Endothelial cell of hepatic sinusoid (primary cell): Measurements from ENCODE around the gene KLHDC1.
"Not testable (repeated sequence)": the region's sequence is repeated elsewhere in the genome, so short reads cannot be mapped to it uniquely, and the experiment has no call there.

ENCODE experiments used
- in situ Hi-C: cut with HindIII; loops from 2 replicates; pipeline ENCODE4 v1.10.0; 2017; ENCODE audit warnings: low sequenced_read_pairs

The KLHDC1 gene

DNA sequence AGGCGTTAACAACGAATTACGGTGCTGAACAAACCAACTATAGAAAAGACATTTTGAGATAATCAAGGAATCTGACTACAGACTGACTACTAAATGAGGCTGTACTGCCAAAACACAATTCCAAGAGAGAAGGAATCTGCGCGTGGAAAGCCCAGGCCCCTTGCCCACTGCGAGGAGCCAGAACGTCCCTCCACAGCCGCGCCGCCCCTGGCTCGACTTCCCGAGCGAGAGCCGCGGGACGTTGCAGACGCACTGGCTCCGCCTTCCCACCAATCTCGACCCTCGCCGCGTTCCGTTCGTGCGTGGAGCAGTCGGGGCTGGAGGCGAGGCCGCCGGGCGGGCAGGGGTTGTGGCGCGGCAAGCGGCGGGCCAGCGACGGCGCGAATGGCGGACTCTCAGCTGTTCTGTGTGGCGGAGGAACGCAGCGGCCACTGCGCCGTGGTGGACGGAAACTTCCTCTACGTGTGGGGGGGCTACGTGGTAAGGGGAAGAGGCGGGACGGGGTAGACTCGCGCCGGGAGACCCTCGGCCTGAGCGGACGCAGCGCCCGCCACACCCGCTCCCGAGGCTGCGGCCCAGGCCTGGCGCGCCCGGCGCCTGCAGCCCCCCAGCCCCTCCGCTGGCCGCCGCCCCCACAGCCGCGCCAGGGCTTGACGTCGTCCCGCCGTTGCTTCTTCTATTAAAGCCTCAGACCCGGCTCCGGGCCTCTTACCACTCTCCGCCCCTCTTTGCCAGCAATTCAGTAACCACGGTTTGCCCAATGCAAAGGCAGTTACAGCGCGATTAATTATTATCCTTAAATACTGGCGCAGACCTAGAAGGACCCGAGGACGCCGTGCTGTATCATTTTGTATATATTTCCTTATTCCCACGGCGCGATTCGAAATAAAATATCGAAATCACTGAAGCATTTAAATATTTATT lies at the start of gene KLHDC1:
Gene KLHDC1 (plus strand): TSS at position 310 of the 924 bp plus-strand sequence. CDS start 75 bp downstream, at position 385.
- in situ Hi-C loops = loop anchor here (5.0 kb wide), 1 partner anchor 41 kb away; no protein-coding TSS in a partner anchor

DNA sequence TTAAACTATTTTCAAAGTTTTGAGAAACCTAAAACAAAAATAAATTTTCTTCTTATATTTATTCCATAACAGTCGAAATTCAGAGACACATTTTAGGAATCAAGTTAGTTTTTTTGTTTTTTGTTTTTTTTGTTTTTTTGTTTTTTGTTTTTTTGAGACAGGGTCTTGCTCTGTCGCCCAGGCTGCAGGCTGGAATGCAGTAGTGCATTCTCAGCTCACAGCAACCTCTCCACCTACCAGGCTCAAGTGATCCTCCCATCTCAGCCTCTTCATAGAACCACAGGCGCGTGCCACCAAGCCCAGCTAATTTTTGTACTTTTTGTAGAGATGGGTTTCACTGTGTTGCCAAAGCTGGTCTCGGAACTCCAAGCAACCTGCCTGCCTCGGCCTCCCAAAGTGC lies 39.4 kb upstream of the KLHDC1 start:
- in situ Hi-C loops = loop anchor here (5.0 to 10.0 kb wide), 4 partner anchors 39 to 134 kb away; partner anchors contain the start of genes KLHDC1 and RPS29

DNA sequence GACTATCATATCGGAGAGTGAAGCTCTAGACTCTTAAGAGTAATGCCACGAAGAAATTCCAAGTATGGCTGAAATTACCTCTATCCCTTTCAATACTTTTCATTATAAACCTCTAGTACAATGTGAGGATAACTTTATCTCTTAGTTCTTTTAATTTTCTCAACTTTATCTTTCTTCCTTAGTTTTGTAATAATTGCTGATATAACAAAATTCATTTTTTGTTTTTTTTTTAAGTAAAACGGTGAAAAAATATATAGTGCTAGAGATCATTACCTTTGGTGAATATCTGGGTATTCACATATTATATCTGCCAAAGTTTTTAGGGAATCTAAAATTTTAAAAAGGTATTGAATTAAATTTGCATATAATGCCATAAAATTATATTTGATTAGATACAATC lies 38.4 kb upstream of the KLHDC1 start:
- in situ Hi-C loops = loop anchor here (5.0 to 10.0 kb wide), 4 partner anchors 38 to 133 kb away; partner anchors contain the start of genes KLHDC1 and RPS29

GRCh38 chr14:49657500-49657899 lies 35.4 kb upstream of the KLHDC1 start:
- in situ Hi-C loops = loop anchor here (10.0 kb wide), 1 partner anchor 73 kb away; the partner anchor contains the start of gene RPS29

DNA sequence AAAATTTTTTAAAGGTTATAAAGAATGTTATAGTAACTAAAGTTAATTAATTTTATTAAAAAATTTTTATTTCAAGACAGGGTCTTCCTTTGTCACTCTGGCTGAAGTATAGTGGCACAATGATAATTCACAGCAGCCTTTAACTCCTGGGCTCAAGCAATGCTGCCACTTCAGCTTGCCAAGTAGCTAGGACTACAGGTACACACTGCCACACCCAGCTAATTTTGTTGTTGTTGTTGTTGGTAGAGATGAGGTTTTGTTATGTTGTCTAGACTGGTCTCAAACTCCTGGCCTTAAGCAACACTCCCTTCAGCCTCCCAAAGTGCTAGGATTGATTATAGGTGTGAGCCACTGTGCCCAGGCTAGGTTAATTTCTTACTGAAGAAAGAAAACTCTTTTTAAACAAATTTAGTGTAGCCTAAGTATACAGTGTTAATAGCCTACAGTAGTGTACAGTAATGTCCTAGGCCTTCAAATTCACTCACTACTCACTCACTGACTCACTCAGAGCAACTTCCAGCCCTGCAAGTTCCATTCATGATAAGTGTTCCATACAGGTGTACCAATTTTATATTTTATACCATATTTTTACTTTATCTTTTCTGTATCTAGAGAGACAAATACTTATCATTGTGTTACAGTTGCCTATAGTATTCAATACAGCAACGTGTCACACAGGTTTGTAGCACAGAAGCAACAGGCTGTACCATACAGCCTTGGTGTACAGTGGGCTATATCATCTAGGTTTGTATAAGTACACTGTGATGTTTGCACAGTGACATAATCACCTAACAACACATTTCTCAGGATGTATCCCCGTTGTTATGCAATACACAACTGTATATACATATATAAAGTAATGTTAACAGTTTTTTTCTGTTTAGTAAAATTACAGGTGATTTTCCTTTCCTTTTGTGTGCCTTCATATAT lies 33.1 kb upstream of the KLHDC1 start:
- in situ Hi-C loops = loop anchor here (10.0 kb wide), 1 partner anchor 75 kb away; the partner anchor contains the start of gene RPS29

GRCh38 chr14:49670475-49670874 lies 22.4 kb upstream of the KLHDC1 start:
- in situ Hi-C loops = no loop called here

- in situ Hi-C loops = no loop called here
Measured at GRCh38 chr14:49673586-49673985, 19.3 kb upstream of the KLHDC1 start.

GRCh38 chr14:49677643-49678042 lies 15.3 kb upstream of the KLHDC1 start:
- in situ Hi-C loops = no loop called here

- in situ Hi-C loops = no loop called here
Measured at GRCh38 chr14:49679271-49679670, 13.6 kb upstream of the KLHDC1 start.

DNA sequence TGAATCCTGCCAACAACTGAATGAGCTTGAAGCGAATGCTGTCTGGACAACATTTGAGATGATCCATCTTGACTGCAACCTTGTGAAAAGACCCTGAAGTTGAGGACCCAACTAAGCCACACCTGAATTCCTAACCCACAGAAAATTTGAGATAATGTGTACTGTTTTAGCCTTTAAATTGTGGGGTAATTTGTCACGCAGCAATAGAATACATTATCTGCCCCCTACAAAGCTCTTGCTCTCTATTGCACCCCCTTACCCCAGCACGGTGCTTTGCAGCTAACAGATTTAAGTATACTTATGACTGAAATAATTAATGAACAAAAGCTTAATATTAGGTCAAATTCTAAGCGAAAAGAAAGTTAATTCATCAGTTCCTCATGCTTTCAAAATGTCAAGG lies 6.5 kb upstream of the KLHDC1 start:
- in situ Hi-C loops = no loop called here

GRCh38 chr14:49687942-49688700 lies 4.8 kb upstream of the KLHDC1 start, which contains the start of gene POLE2:
POLE2 (minus strand) TSS chr14:49688214; CDS start chr14:49688203, 11 bp downstream.
- in situ Hi-C loops = no loop called here

DNA sequence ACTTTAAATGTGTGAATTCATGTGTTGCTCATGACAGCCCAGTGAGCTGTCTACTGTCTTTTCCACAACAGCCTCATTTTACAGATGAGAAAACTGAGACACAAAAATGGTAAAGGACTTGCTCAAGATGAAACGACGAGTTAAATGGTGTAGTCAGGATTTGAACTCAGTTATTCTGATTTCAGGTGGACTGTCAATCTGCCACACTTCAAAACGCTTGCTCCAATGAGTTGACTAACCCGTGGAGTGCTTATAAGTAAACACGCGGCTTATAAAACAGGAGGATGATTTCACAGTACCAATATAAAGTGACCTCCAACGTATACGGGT lies 4.3 kb upstream of the KLHDC1 start:
- in situ Hi-C loops = no loop called here

- in situ Hi-C loops = loop anchor here (5.0 kb wide), 1 partner anchor 39 kb away; no protein-coding TSS in a partner anchor
Measured at GRCh38 chr14:49691031-49691430, 1.9 kb upstream of the KLHDC1 start.

- in situ Hi-C loops = loop anchor here (5.0 kb wide), 1 partner anchor 40 kb away; no protein-coding TSS in a partner anchor
Measured at GRCh38 chr14:49692193-49692757, 645 bp upstream of the KLHDC1 start.

DNA sequence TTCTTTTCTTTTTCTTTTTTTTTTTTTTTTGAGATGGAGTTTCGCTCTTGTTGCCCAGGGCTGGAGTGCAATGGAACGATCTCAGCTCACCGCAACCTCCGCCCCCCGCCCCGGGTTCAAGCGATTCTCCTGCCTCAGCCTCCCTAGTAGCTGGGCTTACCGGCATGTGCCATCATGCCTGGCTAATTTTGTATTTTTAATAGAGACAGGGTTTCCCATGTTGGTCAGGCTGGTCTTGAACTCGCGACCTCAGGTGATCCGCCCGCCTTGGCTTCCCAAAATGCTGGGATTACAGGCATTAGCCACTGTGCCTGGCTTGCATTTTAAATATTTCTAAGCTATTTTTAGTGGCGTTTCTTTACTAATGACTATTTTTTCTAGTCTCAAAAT lies 810 bp downstream of the KLHDC1 start:
- in situ Hi-C loops = loop anchor here (5.0 kb wide), 1 partner anchor 41 kb away; no protein-coding TSS in a partner anchor

GRCh38 chr14:49702725-49703124 lies 9.8 kb downstream of the KLHDC1 start:
- in situ Hi-C loops = no loop called here

DNA sequence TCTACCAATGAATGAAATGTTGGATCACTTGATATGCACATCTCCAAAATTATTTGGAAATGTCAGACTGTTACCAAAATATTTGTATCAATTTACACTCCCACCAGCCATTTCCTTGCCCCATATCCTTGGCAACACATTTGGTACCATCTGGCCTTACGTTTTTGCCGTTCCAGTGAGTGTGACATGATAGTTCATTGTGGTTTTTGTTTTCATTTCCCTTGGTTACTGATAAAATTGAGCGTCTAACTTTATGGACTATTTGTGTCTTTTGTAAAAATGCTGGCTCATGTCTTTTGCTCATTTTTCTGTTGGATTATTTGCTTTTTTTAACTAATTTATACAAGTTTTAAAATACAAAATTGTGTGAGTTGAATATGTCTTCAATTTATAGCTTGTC lies 11.0 kb downstream of the KLHDC1 start:
- in situ Hi-C loops = no loop called here

GRCh38 chr14:49704471-49704870 lies 11.6 kb downstream of the KLHDC1 start:
- in situ Hi-C loops = not testable (repeated sequence)

DNA sequence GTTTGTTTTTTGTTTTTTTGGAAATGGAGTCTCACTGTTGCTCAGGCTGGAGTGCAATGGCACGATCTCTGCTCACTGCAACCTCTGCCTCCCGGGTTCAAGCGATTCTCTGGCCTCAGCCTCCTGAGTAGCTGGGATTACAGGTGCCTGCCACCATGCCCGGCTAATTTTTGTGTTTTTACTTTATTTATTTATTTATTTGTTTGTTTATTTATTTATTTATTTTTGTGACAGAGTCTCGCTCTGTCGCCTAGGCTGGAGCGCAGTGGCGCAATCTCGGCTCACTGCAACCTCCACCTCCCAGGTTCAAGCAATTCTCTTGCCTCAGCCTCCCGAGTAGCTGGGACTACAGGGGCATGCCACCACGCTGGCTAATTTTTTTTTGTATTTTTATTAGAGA lies 18.1 kb downstream of the KLHDC1 start:
- in situ Hi-C loops = not testable (repeated sequence)

GRCh38 chr14:49720744-49721143 lies 27.8 kb downstream of the KLHDC1 start:
- in situ Hi-C loops = no loop called here
